Measurements from ENCODE around the gene BAIAP2L1. TPM values are rescaled to one million over a fixed set of nuclear protein-coding genes. Genes with fewer than 3 reads are reported as not detected.
A peak's percentile ranks its signal among the peaks of the same experiment; 100 is the strongest.

Gene BAIAP2L1
- total and polyA plus RNA-seq, 5 donors, result 0.71 to 2.1 (median 1.2) TPM

GRCh38 chr7:98338441-98338840 lies 62.4 kb downstream of the BAIAP2L1 start:
- ATAC-seq, result no peak
- no peak for DNase-seq
- H3K4me3 ChIP-seq (ENCODE audit: low read length), result no peak overlapping the region
- no peaks in the 10 kb centered on the region for H3K4me1 ChIP-seq (ENCODE audit: control insufficient read depth, insufficient read depth, low read length)
- no peaks in the 10 kb centered on the region for H3K27me3 ChIP-seq (ENCODE audit: control insufficient read depth, insufficient read depth)
- intact Hi-C loops (cut with DNase I), result no loop called here
- H3K9me3 ChIP-seq (ENCODE audit: control insufficient read depth, low read length), result no peaks in the 10 kb centered on the region
- no peak overlapping the region for H3K27ac ChIP-seq (ENCODE audit: low read length)
- 97% methylated on average over 6 of the region's 6 CpGs for WGBS

- no peaks in the 10 kb centered on the region for H3K4me1 ChIP-seq (ENCODE audit: control insufficient read depth, insufficient read depth, low read length)
- ATAC-seq, result no peak
- 94% methylated on average over 8 of the region's 8 CpGs for WGBS
Measured at GRCh38 chr7:98335411-98335977, 65.4 kb downstream of the BAIAP2L1 start.

GRCh38 chr7:98334081-98334480 lies 66.8 kb downstream of the BAIAP2L1 start:
- 70% methylated on average over 1 of the region's 1 CpG for WGBS
- H3K4me1 ChIP-seq (ENCODE audit: control insufficient read depth, insufficient read depth, low read length), result no peaks in the 10 kb centered on the region
- no peak for ATAC-seq
- no peak for DNase-seq
- intact Hi-C loops (cut with DNase I), result no loop called here
- no peak overlapping the region for H3K4me3 ChIP-seq (ENCODE audit: low read length)
- H3K27ac ChIP-seq (ENCODE audit: low read length), result no peak overlapping the region
- H3K27me3 ChIP-seq (ENCODE audit: control insufficient read depth, insufficient read depth), result no peaks in the 10 kb centered on the region
- no peaks in the 10 kb centered on the region for H3K9me3 ChIP-seq (ENCODE audit: control insufficient read depth, low read length)

More at GRCh38 chr7:98335411-98335977, 65.4 kb downstream of the BAIAP2L1 start:
- Histone ChIP-seq H3K4me3 (ENCODE audit: low read length) (no peak overlapping the region), H3K27ac (ENCODE audit: low read length) (no peak overlapping the region), H3K27me3 (ENCODE audit: control insufficient read depth, insufficient read depth) (no peaks in the 10 kb centered on the region), H3K9me3 (ENCODE audit: control insufficient read depth, low read length) (no peaks in the 10 kb centered on the region)
- no peak for DNase-seq
- intact Hi-C loops (cut with DNase I), result no loop called here

GRCh38 chr7:98330926-98331529 lies 69.9 kb downstream of the BAIAP2L1 start:
- H3K9me3 ChIP-seq (ENCODE audit: control insufficient read depth, low read length), result no peaks in the 10 kb centered on the region
- H3K4me1 ChIP-seq (ENCODE audit: control insufficient read depth, insufficient read depth, low read length), result peaks cover 4% of the 10 kb centered on the region
- no peak overlapping the region for H3K27ac ChIP-seq (ENCODE audit: low read length)
- no peak overlapping the region for H3K4me3 ChIP-seq (ENCODE audit: low read length)
- no peak for DNase-seq
- intact Hi-C loops (cut with DNase I), result no loop called here
- H3K27me3 ChIP-seq (ENCODE audit: control insufficient read depth, insufficient read depth), result no peaks in the 10 kb centered on the region
- no peak for ATAC-seq
- WGBS, result 91% methylated on average over 5 of the region's 5 CpGs

GRCh38 chr7:98329791-98330373 lies 71.0 kb downstream of the BAIAP2L1 start:
- ATAC-seq, result no peak
- H3K9me3 ChIP-seq (ENCODE audit: control insufficient read depth, low read length), result no peaks in the 10 kb centered on the region
- no peak overlapping the region for H3K4me3 ChIP-seq (ENCODE audit: low read length)
- H3K4me1 ChIP-seq (ENCODE audit: control insufficient read depth, insufficient read depth, low read length), result peaks cover 4% of the 10 kb centered on the region
- WGBS, result 50% methylated on average over 9 of the region's 9 CpGs
- no peak for DNase-seq
- no peaks in the 10 kb centered on the region for H3K27me3 ChIP-seq (ENCODE audit: control insufficient read depth, insufficient read depth)
- intact Hi-C loops (cut with DNase I), result no loop called here
- peak overlapping the region; percentile 62 for H3K27ac ChIP-seq (ENCODE audit: low read length)

GRCh38 chr7:98329100-98329790 lies 71.6 kb downstream of the BAIAP2L1 start:
- ATAC-seq (peak; percentile 48 to 83), DNase-seq (peak in 2 of 3 donors; percentile 21 to 49)
- peaks cover 4% of the 10 kb centered on the region for H3K4me1 ChIP-seq (ENCODE audit: control insufficient read depth, insufficient read depth, low read length)
- H3K4me3 ChIP-seq (ENCODE audit: low read length), result no peak overlapping the region
- peak overlapping the region; percentile 85 for H3K27ac ChIP-seq (ENCODE audit: low read length)
- intact Hi-C loops (cut with DNase I), result no loop called here
- H3K9me3 ChIP-seq (ENCODE audit: control insufficient read depth, low read length), result no peaks in the 10 kb centered on the region
- WGBS, result 41% methylated on average over 14 of the region's 14 CpGs
- H3K27me3 ChIP-seq (ENCODE audit: control insufficient read depth, insufficient read depth), result no peaks in the 10 kb centered on the region

GRCh38 chr7:98324782-98325181 lies 76.1 kb downstream of the BAIAP2L1 start:
- no peak overlapping the region for H3K27ac ChIP-seq (ENCODE audit: low read length)
- DNase-seq (no peak), ATAC-seq (no peak)
- no peaks in the 10 kb centered on the region for H3K9me3 ChIP-seq (ENCODE audit: control insufficient read depth, low read length)
- H3K4me3 ChIP-seq (ENCODE audit: low read length), result no peak overlapping the region
- no peaks in the 10 kb centered on the region for H3K27me3 ChIP-seq (ENCODE audit: control insufficient read depth, insufficient read depth)
- peaks cover 7% of the 10 kb centered on the region for H3K4me1 ChIP-seq (ENCODE audit: control insufficient read depth, insufficient read depth, low read length)
- intact Hi-C loops (cut with DNase I), result no loop called here
- 92% methylated on average over 6 of the region's 6 CpGs for WGBS

GRCh38 chr7:98323597-98324322 lies 77.1 kb downstream of the BAIAP2L1 start:
- H3K9me3 ChIP-seq (ENCODE audit: control insufficient read depth, low read length), result no peaks in the 10 kb centered on the region
- 59% methylated on average over 28 of the region's 28 CpGs for WGBS
- DNase-seq, result no peak
- no peak overlapping the region for H3K27ac ChIP-seq (ENCODE audit: low read length)
- H3K27me3 ChIP-seq (ENCODE audit: control insufficient read depth, insufficient read depth), result no peaks in the 10 kb centered on the region
- no peak for ATAC-seq
- intact Hi-C loops (cut with DNase I), result no loop called here
- H3K4me3 ChIP-seq (ENCODE audit: low read length), result no peak overlapping the region
- peaks cover 7% of the 10 kb centered on the region for H3K4me1 ChIP-seq (ENCODE audit: control insufficient read depth, insufficient read depth, low read length)

- H3K27ac ChIP-seq (ENCODE audit: low read length), result no peak overlapping the region
- DNase-seq (no peak), ATAC-seq (no peak)
- H3K9me3 ChIP-seq (ENCODE audit: control insufficient read depth, low read length), result no peaks in the 10 kb centered on the region
- WGBS, result 81% methylated on average over 24 of the region's 24 CpGs
- intact Hi-C loops (cut with DNase I), result no loop called here
- H3K27me3 ChIP-seq (ENCODE audit: control insufficient read depth, insufficient read depth), result no peaks in the 10 kb centered on the region
- H3K4me3 ChIP-seq (ENCODE audit: low read length), result no peak overlapping the region
- H3K4me1 ChIP-seq (ENCODE audit: control insufficient read depth, insufficient read depth, low read length), result peaks cover 2% of the 10 kb centered on the region
Measured at GRCh38 chr7:98322331-98323270, 78.3 kb downstream of the BAIAP2L1 start.

GRCh38 chr7:98321301-98321700 lies 79.6 kb downstream of the BAIAP2L1 start:
- H3K4me1 ChIP-seq (ENCODE audit: control insufficient read depth, insufficient read depth, low read length), result peaks cover 2% of the 10 kb centered on the region
- intact Hi-C loops (cut with DNase I), result no loop called here
- WGBS, result 45% methylated on average over 10 of the region's 10 CpGs
- no peak overlapping the region for H3K4me3 ChIP-seq (ENCODE audit: low read length)
- no peaks in the 10 kb centered on the region for H3K9me3 ChIP-seq (ENCODE audit: control insufficient read depth, low read length)
- no peak for DNase-seq
- H3K27me3 ChIP-seq (ENCODE audit: control insufficient read depth, insufficient read depth), result no peaks in the 10 kb centered on the region
- no peak overlapping the region for H3K27ac ChIP-seq (ENCODE audit: low read length)
- ATAC-seq, result no peak

Data from right cardiac atrium (tissue), 5 donors.